MM.1S (cell line): ENCODE results near the gene SH3PXD2B.

Experiments
- CTCF ChIP-seq: fragments of 300-600 bp; sonication (generic); IDR thresholded peaks from 2 replicates; pipeline ENCODE4 v1.5.1; 2016; ENCODE audit warnings: antibody characterized with exemption, low read length, mixed read lengths
- EZH2 ChIP-seq: fragments of 300-600 bp; sonication (generic); optimal IDR thresholded peaks from 2 replicates; pipeline ENCODE3; 2017; ENCODE audit warnings: low read depth, mild to moderate bottlenecking, antibody characterized with exemption, low read length, mixed read lengths

DNA sequence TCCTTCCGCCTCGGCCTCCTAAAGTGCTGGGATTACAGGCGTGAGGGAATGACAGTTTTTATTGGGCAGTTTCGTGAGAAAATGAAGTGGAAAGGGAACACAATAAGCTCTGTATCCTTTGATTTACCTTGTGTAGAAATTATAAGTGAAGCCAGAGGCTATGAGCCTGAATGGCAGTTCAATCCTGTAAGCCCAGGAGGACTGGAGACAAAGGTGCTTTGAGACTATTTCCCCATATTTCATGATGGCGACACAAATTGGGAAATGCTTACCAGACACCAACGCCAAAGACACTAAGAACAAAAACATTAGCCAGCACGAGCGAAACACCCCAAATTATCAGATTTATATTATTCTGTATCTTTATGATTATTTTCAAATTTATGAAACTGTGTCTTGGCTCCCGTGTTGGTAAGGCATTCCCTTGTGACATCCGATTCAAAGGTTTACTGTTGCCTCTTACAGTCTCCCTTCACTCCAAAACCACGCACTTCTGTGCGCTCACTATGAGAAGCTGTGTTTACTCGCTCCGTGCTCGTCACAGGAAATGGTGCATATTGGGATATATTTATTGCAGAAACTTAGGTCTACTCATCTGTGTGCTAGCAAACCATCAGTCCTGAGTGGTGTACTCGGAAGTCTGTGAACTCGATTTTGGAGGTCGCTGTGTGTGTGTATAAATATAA is 73.9 kb downstream of the SH3PXD2B start:
- TF ChIP-seq EZH2 (no peak), CTCF (no peak)
